SK-N-SH (cell line): ENCODE results near the gene UBE2Q1. TPM values are rescaled to one million over a fixed set of nuclear protein-coding genes. Genes with fewer than 3 reads are reported as not detected.

ENCODE experiments used
- CTCF ChIA-PET: fragments of 300-600, 350-600 bp; formaldehyde crosslinking; extraction: SDS; loops from one replicate; lab custom pipeline; 2021; lab: Yijun Ruan, JAX
- POLR2A ChIA-PET: fragments of 350-600 bp; sonication (Branson Sonifier 250); formaldehyde crosslinking; extraction: SDS; loops from one replicate; lab custom pipeline; 2020; ENCODE audit warnings: antibody characterized with exemption, inconsistent platforms; lab: Yijun Ruan, JAX
- DNase-seq: peaks from one replicate; pipeline ENCODE4 v3.0.0; 2012
- H2AFZ ChIP-seq: fragments of 200-600 bp; sonication (generic); 2 replicates; pipeline ENCODE4 v1.8.1; 2016; ENCODE audit warnings: antibody characterized with exemption, mild to moderate bottlenecking, low read depth
- H3F3A ChIP-seq: fragments of 200-600 bp; sonication (generic); replicated peaks from 2 replicates; pipeline ENCODE3; 2016; ENCODE audit warnings: antibody characterized with exemption, mild to moderate bottlenecking; ENCODE audit not compliant: insufficient read depth
- H3K27ac ChIP-seq, 2 experiments: fragments of 200-500 bp in 1 of 2; fragments of 200-600 bp in 1 of 2; sonication (Bioruptor generic) in 1 of 2; sonication (generic), shearing (Covaris generic) in 1 of 2; 2 replicates each; pipeline versions ENCODE4 v1.5.1 to v1.6.1; 2014 to 2016; ENCODE audit warnings: low read depth in 2 of 2, inconsistent platforms in 1 of 2, low read length in 1 of 2, mild to moderate bottlenecking in 1 of 2, mixed read lengths in 1 of 2
- H3K27me3 ChIP-seq: fragments of 200-600 bp; sonication (generic), shearing (Covaris generic); 2 replicates; pipeline ENCODE4 v1.6.1; 2016; ENCODE audit warnings: mixed run types; ENCODE audit not compliant: insufficient read depth
- H3K36me3 ChIP-seq, 2 experiments: fragments of 200-500 bp in 1 of 2; fragments of 200-600 bp in 1 of 2; sonication (Bioruptor generic) in 1 of 2; sonication (generic) in 1 of 2; replicated peaks in 1 of 2; 2 replicates each; pipeline versions ENCODE3 to v1.5.1; 2014 to 2016; ENCODE audit warnings: low read length in 1 of 2, mild to moderate bottlenecking in 1 of 2; ENCODE audit not compliant: insufficient read depth in 2 of 2, control insufficient read depth in 1 of 2
- H3K4me1 ChIP-seq, 2 experiments: fragments of 200-500 bp in 1 of 2; fragments of 200-600 bp in 1 of 2; sonication (Bioruptor generic) in 1 of 2; sonication (generic), shearing (Covaris generic) in 1 of 2; 2 replicates each; pipeline versions ENCODE4 v1.5.1 to v1.6.1; 2014 to 2016; ENCODE audit warnings: low read depth in 1 of 2, low read length in 1 of 2, mixed run types in 1 of 2; ENCODE audit not compliant: insufficient read depth in 2 of 2, control insufficient read depth in 1 of 2
- H3K4me2 ChIP-seq: fragments of 200-600 bp; sonication (generic), shearing (Covaris generic); 2 replicates; pipeline ENCODE4 v1.6.1; 2017; ENCODE audit warnings: mixed run types
- H3K4me3 ChIP-seq, 2 experiments: fragments of 200-500 bp in 1 of 2; fragments of 200-600 bp in 1 of 2; sonication (Bioruptor generic) in 1 of 2; sonication (generic), shearing (Covaris generic) in 1 of 2; 2 replicates each; pipeline versions ENCODE4 v1.5.1 to v1.8.1; 2014 to 2016; ENCODE audit warnings: low read depth in 2 of 2, inconsistent platforms in 1 of 2, low read length in 1 of 2, mild to moderate bottlenecking in 1 of 2, mixed read lengths in 1 of 2, moderate library complexity in 1 of 2
- H3K79me2 ChIP-seq: fragments of 200-600 bp; sonication (generic); 2 replicates; pipeline ENCODE4 v1.8.1; 2017; ENCODE audit warnings: mild to moderate bottlenecking; ENCODE audit not compliant: insufficient read depth
- H3K9ac ChIP-seq: fragments of 200-600 bp; sonication (generic); 2 replicates; pipeline ENCODE4 v1.6.1; 2017; ENCODE audit warnings: mixed run types
- H3K9me2 ChIP-seq: fragments of 200-600 bp; sonication (generic); 2 replicates; pipeline ENCODE4 v1.6.1; 2017; ENCODE audit warnings: mixed run types
- H3K9me3 ChIP-seq: fragments of 200-600 bp; sonication (generic); 2 replicates; pipeline ENCODE4 v1.6.1; 2017; ENCODE audit warnings: mixed run types, mild to moderate bottlenecking, moderate library complexity
- H4K20me1 ChIP-seq: fragments of 200-600 bp; sonication (generic); 2 replicates; pipeline ENCODE4 v1.6.1; 2017; ENCODE audit warnings: mild to moderate bottlenecking, mixed run types; ENCODE audit not compliant: insufficient read depth
- ELF1 ChIP-seq: IDR thresholded peaks from 2 replicates; pipeline ENCODE4 v1.4.0; 2012
- EP300 ChIP-seq, 2 experiments: IDR thresholded peaks; 2 replicates each; pipeline versions ENCODE4 v1.4.0 to v1.6.1; 2012; ENCODE audit warnings: borderline replicate concordance in 1 of 2, low read depth in 1 of 2, low read length in 1 of 2
- FOXJ3 ChIP-seq: sonication (generic); formaldehyde crosslinking; IDR thresholded peaks from 2 replicates; pipeline ENCODE4 v1.5.1; 2020; ENCODE audit warnings: mild to moderate bottlenecking, missing genetic modification reagents
- GATA2 ChIP-seq: sonication (generic); formaldehyde crosslinking; IDR thresholded peaks from 2 replicates; pipeline ENCODE4 v1.5.0; 2020; ENCODE audit warnings: mild to moderate bottlenecking, missing genetic modification reagents
- NRF1 ChIP-seq: IDR thresholded peaks from 2 replicates; pipeline ENCODE4 v1.6.1; 2012; ENCODE audit warnings: low read depth, mild to moderate bottlenecking, low read length
- RAD21 ChIP-seq: IDR thresholded peaks from 2 replicates; pipeline ENCODE4 v1.6.1; 2012; ENCODE audit warnings: mild to moderate bottlenecking, low read length
- RCOR1 ChIP-seq: fragments of 150-350 bp; IDR thresholded peaks from 2 replicates; pipeline ENCODE4 v1.6.1; 2017; ENCODE audit warnings: antibody characterized with exemption, low read length
- SIN3A ChIP-seq: IDR thresholded peaks from 2 replicates; pipeline ENCODE4 v1.6.1; 2012; ENCODE audit warnings: low read depth, mild to moderate bottlenecking, low read length, moderate library complexity, borderline replicate concordance
- TCF12 ChIP-seq: IDR thresholded peaks from 2 replicates; pipeline ENCODE4 v1.4.0; 2012
- TEAD4 ChIP-seq: IDR thresholded peaks from 2 replicates; pipeline ENCODE4 v1.4.0; 2012; ENCODE audit warnings: mild to moderate bottlenecking, borderline replicate concordance; ENCODE audit not compliant: insufficient read depth
- YY1 ChIP-seq: IDR thresholded peaks from 2 replicates; pipeline ENCODE4 v1.4.0; 2012; ENCODE audit warnings: low read depth, mild to moderate bottlenecking
- WGBS: methylation state at CpG from one replicate; pipeline ENCODE4 v1.1.6; 2017; ENCODE audit warnings: low lambda C conversion rate; 5-methylcytosine and 5-hydroxymethylcytosine counted together
- polyA plus RNA-seq, 3 experiments: library from polyadenylated mRNA; depleted of rRNA; stranded (reverse); fragments of >200 nt; gene quantifications; 2 replicates each; pipeline ENCODE4 v1.2.3, GENCODE V29; 2012
- TF ChIP-seq, protein P1 (sequence below): fragments of 150-350 bp; IDR thresholded peaks from 2 replicates; pipeline ENCODE4 v1.6.1; 2017; ENCODE audit warnings: antibody characterized with exemption, low read length, low read depth, borderline replicate concordance
- TF ChIP-seq, protein P2 (sequence below): IDR thresholded peaks from 2 replicates; pipeline ENCODE4 v1.4.0; 2012; ENCODE audit warnings: low read depth, borderline replicate concordance

Gene UBE2Q1
- polyA plus RNA-seq, 1 of the 3 experiments (the other 2 are of a cell fraction), result 12.5 TPM

DNA sequence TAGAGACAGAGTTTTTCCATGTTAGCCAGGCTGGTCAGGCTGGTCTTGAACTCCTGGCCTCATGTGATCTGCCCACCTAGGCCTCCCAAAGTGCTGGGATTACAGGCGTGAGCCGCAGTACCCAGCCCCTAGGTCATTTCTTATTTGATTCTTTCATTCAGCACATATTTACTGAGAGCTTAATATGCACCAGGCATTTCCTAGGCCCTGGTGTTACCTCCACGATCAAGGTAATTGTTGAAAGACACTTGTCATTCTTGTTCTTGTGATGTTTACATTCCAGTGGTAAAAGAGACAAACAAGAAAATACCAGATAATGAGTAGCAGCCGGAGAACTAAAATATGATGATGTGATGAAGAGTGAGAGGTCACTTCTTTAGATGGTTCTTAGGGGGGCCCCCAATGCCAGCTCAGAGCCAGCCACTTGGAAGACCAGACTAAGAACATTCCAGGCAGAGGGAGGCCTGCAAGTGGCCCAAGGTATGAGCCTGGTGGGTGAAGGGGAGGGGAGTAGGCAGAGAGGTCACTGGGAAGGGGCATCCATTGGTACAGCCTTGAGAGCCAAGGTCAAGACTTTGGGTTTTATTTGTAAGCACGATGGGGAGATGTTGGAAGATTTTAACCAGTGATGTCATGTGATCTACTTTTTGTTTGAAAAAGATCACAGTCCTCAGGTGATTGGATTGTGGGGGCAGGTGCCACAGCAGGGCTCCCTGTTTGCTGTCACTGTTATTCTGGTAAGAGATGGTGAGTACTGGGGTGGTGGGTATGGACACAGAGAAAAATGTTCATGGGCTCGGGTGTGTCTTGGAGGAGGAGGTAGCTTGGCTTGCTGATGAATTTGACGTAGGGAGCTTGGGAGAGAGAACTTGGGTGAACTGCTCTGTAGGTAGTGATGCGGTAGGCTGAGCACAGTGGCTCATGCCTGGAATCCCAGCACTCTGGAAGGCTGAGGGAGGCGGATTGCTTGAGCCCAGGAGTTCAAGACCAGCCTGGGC, 18.7 kb downstream of the UBE2Q1 start (continued):
- TF ChIP-seq EP300 (IDR thresholded peaks at IDR 0.05; ENCODE audit: borderline replicate concordance in 1 of 2, low read depth in 1 of 2, low read length in 1 of 2) (no peak), FOXJ3 (CRISPR knock-in tag) (no peak), ELF1 (no peak), RCOR1 (no peak), SIN3A (no peak), TCF12 (no peak), GATA2 (no peak)

DNA sequence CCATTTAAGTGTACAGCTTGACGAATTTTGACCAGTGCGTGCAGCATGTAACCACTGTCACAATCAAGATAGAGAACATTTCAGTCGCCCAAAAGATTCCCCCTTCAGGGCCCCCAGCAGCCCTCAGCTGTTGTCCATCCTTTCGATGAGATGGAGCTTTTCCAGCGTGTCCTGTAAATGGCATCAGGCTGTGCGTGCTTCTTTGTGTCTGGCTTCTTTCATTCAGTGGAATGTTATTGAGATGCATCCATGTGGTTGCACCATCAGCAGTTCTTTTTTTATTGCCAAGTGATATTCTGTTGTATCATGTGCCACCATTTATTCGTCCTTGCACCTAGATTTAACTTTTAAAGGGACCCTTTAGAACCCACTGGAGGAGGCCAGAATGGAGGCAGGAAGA, 21.9 kb downstream of the UBE2Q1 start:
- H3K4me1 ChIP-seq, result no peaks in the 10 kb centered on the region
- H2AFZ ChIP-seq, result no peak overlapping the region
- H3K79me2 ChIP-seq, result no peaks in the 10 kb centered on the region
- H4K20me1 ChIP-seq, result no peaks in the 10 kb centered on the region
- ChIA-PET CTCF (interaction anchor here (1.8 to 6.1 kb wide), 2 partner anchors 10 to 56 kb away, joined by 9 to 36 read pairs; no protein-coding TSS in a partner anchor), POLR2A (no interaction called here)
- no peak overlapping the region for H3K9ac ChIP-seq
- no peak overlapping the region for H3K27ac ChIP-seq
- H3K9me3 ChIP-seq, result no peaks in the 10 kb centered on the region
- H3F3A ChIP-seq, result no peaks in the 10 kb centered on the region
- 33% methylated on average over 7 of the region's 7 CpGs for WGBS
- DNase-seq, result no peak
- no peaks in the 10 kb centered on the region for H3K9me2 ChIP-seq
- H3K36me3 ChIP-seq, result no peaks in the 10 kb centered on the region
- no peak overlapping the region for H3K4me2 ChIP-seq
- H3K4me3 ChIP-seq, result no peak overlapping the region
- TF ChIP-seq, protein P1, sequence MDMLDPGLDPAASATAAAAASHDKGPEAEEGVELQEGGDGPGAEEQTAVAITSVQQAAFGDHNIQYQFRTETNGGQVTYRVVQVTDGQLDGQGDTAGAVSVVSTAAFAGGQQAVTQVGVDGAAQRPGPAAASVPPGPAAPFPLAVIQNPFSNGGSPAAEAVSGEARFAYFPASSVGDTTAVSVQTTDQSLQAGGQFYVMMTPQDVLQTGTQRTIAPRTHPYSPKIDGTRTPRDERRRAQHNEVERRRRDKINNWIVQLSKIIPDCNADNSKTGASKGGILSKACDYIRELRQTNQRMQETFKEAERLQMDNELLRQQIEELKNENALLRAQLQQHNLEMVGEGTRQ, result no peak
- TF ChIP-seq YY1 (no peak), NRF1 (no peak), RCOR1 (no peak), RAD21 (no peak), TEAD4 (no peak), ELF1 (no peak)
- TF ChIP-seq, protein P2, sequence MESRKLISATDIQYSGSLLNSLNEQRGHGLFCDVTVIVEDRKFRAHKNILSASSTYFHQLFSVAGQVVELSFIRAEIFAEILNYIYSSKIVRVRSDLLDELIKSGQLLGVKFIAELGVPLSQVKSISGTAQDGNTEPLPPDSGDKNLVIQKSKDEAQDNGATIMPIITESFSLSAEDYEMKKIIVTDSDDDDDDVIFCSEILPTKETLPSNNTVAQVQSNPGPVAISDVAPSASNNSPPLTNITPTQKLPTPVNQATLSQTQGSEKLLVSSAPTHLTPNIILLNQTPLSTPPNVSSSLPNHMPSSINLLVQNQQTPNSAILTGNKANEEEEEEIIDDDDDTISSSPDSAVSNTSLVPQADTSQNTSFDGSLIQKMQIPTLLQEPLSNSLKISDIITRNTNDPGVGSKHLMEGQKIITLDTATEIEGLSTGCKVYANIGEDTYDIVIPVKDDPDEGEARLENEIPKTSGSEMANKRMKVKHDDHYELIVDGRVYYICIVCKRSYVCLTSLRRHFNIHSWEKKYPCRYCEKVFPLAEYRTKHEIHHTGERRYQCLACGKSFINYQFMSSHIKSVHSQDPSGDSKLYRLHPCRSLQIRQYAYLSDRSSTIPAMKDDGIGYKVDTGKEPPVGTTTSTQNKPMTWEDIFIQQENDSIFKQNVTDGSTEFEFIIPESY, result no peak
- H3K27me3 ChIP-seq, result peaks cover 20% of the 10 kb centered on the region; the same call in 1 of the 2 replicates
